Adipocyte (in vitro differentiated cells): Measurements from ENCODE around the gene SLC25A11.
A peak's percentile ranks its signal among the peaks of the same experiment; 100 is the strongest.

ENCODE experiments used
- DNase-seq: peaks from one replicate; pipeline ENCODE4 v3.0.0-alpha.2; 2015; ENCODE audit warnings: low read depth
- H3K27me3 ChIP-seq: replicated peaks from 2 replicates; pipeline ENCODE4 v1.7.0; 2013; ENCODE audit warnings: mild to moderate bottlenecking, low read length, moderate library complexity; ENCODE audit not compliant: control insufficient read depth, insufficient read depth
- H3K36me3 ChIP-seq: 2 replicates; pipeline ENCODE4 v1.7.0; 2013; ENCODE audit warnings: low read length, mild to moderate bottlenecking, moderate library complexity; ENCODE audit not compliant: control insufficient read depth, insufficient read depth, severe bottlenecking
- H3K4me1 ChIP-seq: 2 replicates; pipeline ENCODE4 v1.7.0; 2013; ENCODE audit warnings: mild to moderate bottlenecking, low read length, moderate library complexity; ENCODE audit not compliant: control insufficient read depth, insufficient read depth
- H3K4me3 ChIP-seq: 2 replicates; pipeline ENCODE4 v1.7.0; 2013; ENCODE audit warnings: mild to moderate bottlenecking, low read length, moderate library complexity
- H3K9ac ChIP-seq: 2 replicates; pipeline ENCODE4 v1.7.0; 2013; ENCODE audit warnings: mild to moderate bottlenecking, low read length, moderate library complexity
- H3K9me3 ChIP-seq: 2 replicates; pipeline ENCODE4 v1.7.0; 2013; ENCODE audit warnings: mild to moderate bottlenecking, low read length, moderate library complexity; ENCODE audit not compliant: control insufficient read depth

The SLC25A11 gene

DNA sequence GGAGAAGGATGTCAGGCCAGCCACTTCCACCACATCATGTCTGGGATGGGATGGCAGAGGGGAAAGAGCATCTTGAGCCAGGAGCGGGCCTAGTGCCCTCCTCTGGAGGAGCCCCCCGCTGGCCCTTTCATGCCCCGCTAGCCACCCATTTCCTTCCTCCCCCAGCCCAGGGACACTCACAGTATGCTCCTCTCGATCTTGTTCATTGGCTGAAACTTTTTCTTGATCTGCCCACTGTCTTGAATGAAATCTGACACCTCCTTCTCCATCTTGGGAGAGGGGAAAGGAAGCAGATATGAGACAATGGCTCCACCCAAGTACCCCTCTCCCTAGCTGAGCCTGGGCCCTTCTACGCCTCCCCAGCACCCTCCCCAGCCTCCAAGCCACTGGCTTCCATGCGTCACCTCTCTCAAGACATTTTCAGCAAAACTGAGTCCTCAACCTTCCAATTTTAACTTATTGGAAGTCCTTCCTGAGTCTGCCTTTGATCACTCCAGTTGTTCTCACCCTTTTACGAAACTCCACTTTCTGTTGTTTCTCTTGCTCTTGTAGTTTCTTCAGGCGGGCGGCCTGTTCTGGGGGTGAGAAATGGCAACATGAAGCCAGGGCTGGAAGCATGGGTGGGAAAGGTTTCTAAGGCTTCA lies 20.6 kb upstream of the SLC25A11 start:
- no peak overlapping the region for H3K9ac ChIP-seq
- H3K9me3 ChIP-seq = no peaks in the 10 kb centered on the region
- H3K4me3 ChIP-seq = no peak overlapping the region
- H3K36me3 ChIP-seq = peaks cover 23% of the 10 kb centered on the region
- H3K4me1 ChIP-seq = no peaks in the 10 kb centered on the region
- no peaks in the 10 kb centered on the region for H3K27me3 ChIP-seq
- no peak for DNase-seq

GRCh38 chr17:4959261-4959965 lies 19.6 kb upstream of the SLC25A11 start:
- Histone ChIP-seq H3K9me3 (no peaks in the 10 kb centered on the region), H3K9ac (no peak overlapping the region), H3K4me1 (no peaks in the 10 kb centered on the region), H3K4me3 (no peak overlapping the region), H3K27me3 (no peaks in the 10 kb centered on the region), H3K36me3 (peaks cover 22% of the 10 kb centered on the region)
- no peak for DNase-seq

DNA sequence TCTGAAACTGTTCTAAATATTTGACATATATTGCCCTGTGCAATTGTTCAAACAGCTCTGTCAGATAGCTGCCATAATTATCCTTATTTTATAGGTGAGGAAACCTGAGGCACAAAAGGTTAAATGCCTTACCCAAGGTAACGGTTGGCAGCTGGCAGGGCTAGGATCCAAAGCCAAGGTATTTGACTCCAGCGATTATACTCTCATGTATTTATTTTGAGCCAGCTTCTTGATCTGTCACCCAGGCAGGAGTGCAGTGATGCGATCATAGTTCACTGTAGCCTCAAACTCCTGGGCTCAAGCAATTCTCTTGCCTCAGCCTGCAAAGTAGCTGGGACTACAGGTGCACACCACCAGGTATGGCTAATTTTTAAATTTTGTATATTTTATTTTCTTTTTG lies 18.3 kb upstream of the SLC25A11 start:
- no peaks in the 10 kb centered on the region for H3K9me3 ChIP-seq
- H3K27me3 ChIP-seq = no peaks in the 10 kb centered on the region
- H3K4me3 ChIP-seq = no peak overlapping the region
- peaks cover 13% of the 10 kb centered on the region for H3K4me1 ChIP-seq
- H3K9ac ChIP-seq = no peak overlapping the region
- DNase-seq = no peak
- peaks cover 22% of the 10 kb centered on the region for H3K36me3 ChIP-seq

GRCh38 chr17:4956493-4957061 lies 16.7 kb upstream of the SLC25A11 start:
- H3K4me1 ChIP-seq = peaks cover 18% of the 10 kb centered on the region
- no peaks in the 10 kb centered on the region for H3K9me3 ChIP-seq
- no peak for DNase-seq
- no peak overlapping the region for H3K4me3 ChIP-seq
- H3K36me3 ChIP-seq = peaks cover 22% of the 10 kb centered on the region
- H3K27me3 ChIP-seq = no peaks in the 10 kb centered on the region
- H3K9ac ChIP-seq = no peak overlapping the region

DNA sequence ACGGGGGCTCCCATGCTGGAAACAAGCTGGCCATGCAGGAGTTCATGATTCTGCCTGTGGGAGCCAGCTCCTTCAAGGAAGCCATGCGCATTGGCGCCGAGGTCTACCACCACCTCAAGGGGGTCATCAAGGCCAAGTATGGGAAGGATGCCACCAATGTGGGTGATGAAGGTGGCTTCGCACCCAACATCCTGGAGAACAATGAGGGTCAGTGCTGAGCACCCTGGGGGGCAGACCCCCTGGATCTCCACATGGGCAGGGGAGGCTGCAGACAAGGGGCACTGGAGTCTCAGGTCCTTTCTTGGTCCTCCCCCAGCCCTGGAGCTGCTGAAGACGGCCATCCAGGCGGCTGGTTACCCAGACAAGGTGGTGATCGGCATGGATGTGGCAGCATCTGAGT lies 15.2 kb upstream of the SLC25A11 start:
- Histone ChIP-seq H3K27me3 (no peaks in the 10 kb centered on the region), H3K9me3 (no peaks in the 10 kb centered on the region), H3K4me3 (no peak overlapping the region), H3K36me3 (peaks cover 12% of the 10 kb centered on the region), H3K9ac (no peak overlapping the region), H3K4me1 (peaks cover 27% of the 10 kb centered on the region)
- no peak for DNase-seq

DNA sequence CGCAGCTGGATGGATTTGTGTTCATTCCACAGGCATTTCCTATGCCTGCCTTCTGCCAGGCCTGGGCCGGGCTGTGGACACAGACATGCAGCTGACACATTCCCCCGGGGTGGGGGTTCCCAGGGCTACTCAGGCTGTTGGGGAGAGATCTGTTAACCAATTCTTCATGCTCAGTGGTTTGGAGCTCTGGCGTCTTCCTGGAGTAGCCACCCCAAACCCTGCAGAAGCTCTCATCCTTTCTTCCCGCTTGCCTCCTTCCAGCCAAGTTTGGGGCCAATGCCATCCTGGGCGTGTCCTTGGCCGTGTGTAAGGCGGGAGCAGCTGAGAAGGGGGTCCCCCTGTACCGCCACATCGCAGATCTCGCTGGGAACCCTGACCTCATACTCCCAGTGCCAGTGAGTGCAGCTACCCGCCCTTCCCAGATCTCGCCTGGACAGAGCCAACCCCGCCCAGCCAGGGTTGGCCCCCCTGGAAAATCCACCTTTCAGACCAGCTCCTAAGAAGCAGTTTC lies 13.7 kb upstream of the SLC25A11 start:
- no peak overlapping the region for H3K9ac ChIP-seq
- no peaks in the 10 kb centered on the region for H3K9me3 ChIP-seq
- H3K36me3 ChIP-seq = no peaks in the 10 kb centered on the region
- no peaks in the 10 kb centered on the region for H3K27me3 ChIP-seq
- peaks cover 27% of the 10 kb centered on the region for H3K4me1 ChIP-seq
- DNase-seq = peak; percentile 65
- no peak overlapping the region for H3K4me3 ChIP-seq

DNA sequence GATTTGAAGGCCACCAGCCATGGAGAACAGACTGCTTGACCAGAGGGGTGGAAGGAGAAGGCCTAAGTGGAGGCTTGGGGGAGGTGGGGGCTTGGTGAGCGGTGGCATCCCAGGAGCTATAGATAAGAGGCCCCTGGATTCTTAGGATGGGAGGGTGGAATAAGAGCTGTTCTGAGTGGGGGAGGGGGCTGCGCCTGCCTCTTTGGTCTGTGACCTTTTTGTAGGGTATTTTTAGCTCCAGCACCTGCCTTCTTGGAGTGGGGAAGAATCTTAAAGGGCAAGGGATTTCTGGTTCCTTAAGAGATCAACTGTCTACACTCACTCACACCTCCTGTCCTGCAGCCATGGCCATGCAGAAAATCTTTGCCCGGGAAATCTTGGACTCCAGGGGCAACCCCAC lies 11.6 kb upstream of the SLC25A11 start:
- H3K9ac ChIP-seq = no peak overlapping the region
- no peak overlapping the region for H3K4me3 ChIP-seq
- no peaks in the 10 kb centered on the region for H3K9me3 ChIP-seq
- DNase-seq = no peak
- H3K27me3 ChIP-seq = no peaks in the 10 kb centered on the region
- H3K4me1 ChIP-seq = peaks cover 28% of the 10 kb centered on the region
- peaks cover 3% of the 10 kb centered on the region for H3K36me3 ChIP-seq

GRCh38 chr17:4950746-4951204 lies 10.9 kb upstream of the SLC25A11 start, which contains the start of gene ENO3:
Gene ENO3, plus strand, starts transcription at chr17:4951119. Its CDS starts 711 bp downstream, at chr17:4951830.
- peak within 1 kb of the TSS; percentile 87 for H3K9ac ChIP-seq
- H3K4me1 ChIP-seq = peaks cover 35% of the 10 kb centered on the region
- peak within 1 kb of the TSS; percentile 77 for H3K4me3 ChIP-seq
- no peaks in the 10 kb centered on the region for H3K27me3 ChIP-seq
- no peak for DNase-seq
- H3K36me3 ChIP-seq = peaks cover 10% of the 10 kb centered on the region
- H3K9me3 ChIP-seq = no peaks in the 10 kb centered on the region

- H3K27me3 ChIP-seq = no peaks in the 10 kb centered on the region
- H3K9me3 ChIP-seq = no peaks in the 10 kb centered on the region
- H3K4me3 ChIP-seq = peak overlapping the region; percentile 77
- H3K36me3 ChIP-seq = peaks cover 16% of the 10 kb centered on the region
- H3K9ac ChIP-seq = peak overlapping the region; percentile 87
- peaks cover 41% of the 10 kb centered on the region for H3K4me1 ChIP-seq
- DNase-seq = no peak
Measured at GRCh38 chr17:4950075-4950745, 10.4 kb upstream of the SLC25A11 start.

GRCh38 chr17:4949321-4950074 lies 9.7 kb upstream of the SLC25A11 start:
- peak; percentile 84 for DNase-seq
- Histone ChIP-seq H3K27me3 (no peaks in the 10 kb centered on the region), H3K4me3 (peak overlapping the region; percentile 98), H3K4me1 (peaks cover 48% of the 10 kb centered on the region), H3K36me3 (peaks cover 22% of the 10 kb centered on the region), H3K9me3 (no peaks in the 10 kb centered on the region), H3K9ac (peak overlapping the region; percentile 100)
